ENCODE results near the gene TFR2. TPM values are rescaled to one million over a fixed set of nuclear protein-coding genes. Genes with fewer than 3 reads are reported as not detected.

Gene TFR2
- total RNA-seq: under 1 TPM in 2 of 4 donors, not detected in 2; 0.17 to 0.32 TPM

DNA sequence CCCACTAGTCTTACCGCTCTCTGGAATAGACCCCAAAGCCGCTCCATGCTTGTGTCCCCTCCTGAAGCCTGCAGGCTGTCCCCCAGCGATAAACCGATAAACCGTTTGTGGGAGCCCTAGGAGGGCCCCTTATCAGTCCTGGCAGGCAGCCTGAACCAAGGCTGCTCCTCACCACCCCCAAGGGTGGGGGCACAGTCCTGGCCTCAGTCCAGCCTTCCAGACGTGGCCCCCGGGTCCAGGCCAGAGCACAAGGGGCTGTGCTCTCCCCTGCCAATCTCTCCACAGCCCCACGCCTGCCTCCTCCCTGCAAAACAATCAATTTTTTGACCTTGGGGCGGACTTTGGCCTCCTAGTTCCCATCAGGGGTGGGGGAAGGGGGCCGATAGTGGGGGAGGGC is at the start of gene TFR2:
Gene TFR2 (minus strand): TSS at position 90 of the 397 bp plus-strand sequence. CDS start 43 bp downstream, at position 47.
- no peak for TF ChIP-seq POLR2A (IDR thresholded peaks at IDR 0.05; ENCODE audit: low read depth)
- TF ChIP-seq, protein P1, sequence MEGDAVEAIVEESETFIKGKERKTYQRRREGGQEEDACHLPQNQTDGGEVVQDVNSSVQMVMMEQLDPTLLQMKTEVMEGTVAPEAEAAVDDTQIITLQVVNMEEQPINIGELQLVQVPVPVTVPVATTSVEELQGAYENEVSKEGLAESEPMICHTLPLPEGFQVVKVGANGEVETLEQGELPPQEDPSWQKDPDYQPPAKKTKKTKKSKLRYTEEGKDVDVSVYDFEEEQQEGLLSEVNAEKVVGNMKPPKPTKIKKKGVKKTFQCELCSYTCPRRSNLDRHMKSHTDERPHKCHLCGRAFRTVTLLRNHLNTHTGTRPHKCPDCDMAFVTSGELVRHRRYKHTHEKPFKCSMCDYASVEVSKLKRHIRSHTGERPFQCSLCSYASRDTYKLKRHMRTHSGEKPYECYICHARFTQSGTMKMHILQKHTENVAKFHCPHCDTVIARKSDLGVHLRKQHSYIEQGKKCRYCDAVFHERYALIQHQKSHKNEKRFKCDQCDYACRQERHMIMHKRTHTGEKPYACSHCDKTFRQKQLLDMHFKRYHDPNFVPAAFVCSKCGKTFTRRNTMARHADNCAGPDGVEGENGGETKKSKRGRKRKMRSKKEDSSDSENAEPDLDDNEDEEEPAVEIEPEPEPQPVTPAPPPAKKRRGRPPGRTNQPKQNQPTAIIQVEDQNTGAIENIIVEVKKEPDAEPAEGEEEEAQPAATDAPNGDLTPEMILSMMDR (IDR thresholded peaks at IDR 0.05): no peak
- WGBS: 48% methylated on average over 7 of the region's 10 CpGs
- Histone ChIP-seq H3K27me3 (peaks cover 0 to 68% (median 3%) of the 10 kb centered on the region in 4 donors), H3K27ac (replicated peaks in 1 of 4) (no peak within 1 kb of the TSS), H3K36me3 (no peaks in the 10 kb centered on the region), H3K4me1 (no peaks in the 10 kb centered on the region), H3K4me3 (no peak within 1 kb of the TSS), H3K9me3 (no peaks in the 10 kb centered on the region)
- no peak for DNase-seq (ENCODE audit: extremely low spot score)
- intact Hi-C loops (cut with DNase I): no loop called here

DNA sequence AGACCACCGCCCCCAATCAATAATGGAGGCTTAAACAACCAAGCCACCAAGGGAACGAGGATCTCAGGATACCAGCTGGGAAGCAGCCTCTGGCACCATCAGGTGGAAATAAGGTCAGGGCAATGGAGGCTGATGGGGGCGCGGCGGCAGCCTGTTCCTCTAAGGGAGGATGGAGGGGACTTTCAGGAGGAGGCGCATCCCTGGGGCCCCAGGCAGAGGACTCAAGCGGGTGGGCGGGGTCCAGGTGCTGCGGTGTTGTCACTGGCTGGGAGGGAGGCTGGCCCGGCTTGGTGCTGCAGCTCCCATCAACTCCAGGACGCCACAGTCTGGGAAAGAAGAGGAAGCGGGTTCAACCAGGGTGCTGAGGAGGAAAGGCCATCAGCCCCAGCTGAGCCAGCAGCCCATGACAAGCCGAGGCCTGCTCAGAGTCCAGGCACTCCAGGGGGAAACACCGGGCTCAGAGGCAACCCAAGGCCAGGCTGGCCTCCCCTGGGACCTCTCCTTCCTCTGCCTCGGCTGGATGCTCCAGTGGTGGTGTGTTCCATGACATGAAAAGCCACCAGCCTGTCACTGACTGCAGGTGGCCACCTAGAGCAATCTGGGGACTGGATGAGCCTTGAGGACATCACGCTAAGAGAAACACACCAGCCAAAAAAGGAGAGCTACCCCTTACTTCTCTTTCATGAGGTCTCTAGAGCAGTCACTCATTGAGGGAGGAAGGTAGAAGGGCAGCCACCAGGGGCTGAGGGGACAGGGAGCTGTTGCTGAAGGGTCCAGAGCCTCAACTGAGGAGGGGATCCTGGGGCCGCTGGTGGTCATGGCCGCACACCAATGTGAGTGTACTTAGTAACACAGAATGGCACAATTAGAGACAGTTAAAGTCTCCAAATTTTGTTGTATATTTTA is 48.1 kb upstream of the TFR2 start:
- Histone ChIP-seq H3K9me3 (no peaks in the 10 kb centered on the region), H3K27me3 (no peaks in the 10 kb centered on the region), H3K4me1 (peaks cover 53 to 71% (median 61%) of the 10 kb centered on the region in 4 donors), H3K36me3 (peaks cover 38 to 57% (median 53%) of the 10 kb centered on the region in 4 donors), H3K27ac (replicated peaks in 1 of 4) (no peak overlapping the region), H3K4me3 (no peak overlapping the region)
- intact Hi-C loops (cut with DNase I): loop anchor here (5.0 to 10.0 kb wide), 3 partner anchors 87 to 215 kb away; partner anchors contain the start of genes PCOLCE and TSC22D4
- WGBS: 89% methylated on average over 17 of the region's 18 CpGs
- TF ChIP-seq EP300 (IDR thresholded peaks at IDR 0.05): no peak
- TF ChIP-seq POLR2A (IDR thresholded peaks at IDR 0.05; ENCODE audit: low read depth): no peak
- no peak for TF ChIP-seq POLR2AphosphoS5 (IDR thresholded peaks at IDR 0.05)
- TF ChIP-seq, protein P1 (IDR thresholded peaks at IDR 0.05): no peak
- no peak for DNase-seq (ENCODE audit: extremely low spot score)

- H3K27me3 ChIP-seq: no peaks in the 10 kb centered on the region
- H3K27ac ChIP-seq (replicated peaks in 1 of 4): no peak overlapping the region
- TF ChIP-seq POLR2A (IDR thresholded peaks at IDR 0.05; ENCODE audit: low read depth) (no peak), POLR2AphosphoS5 (IDR thresholded peaks at IDR 0.05) (no peak), EP300 (IDR thresholded peaks at IDR 0.05) (no peak)
- TF ChIP-seq, protein P1 (IDR thresholded peaks at IDR 0.05): no peak
- no peak for DNase-seq (ENCODE audit: extremely low spot score)
- peaks cover 47 to 68% (median 64%) of the 10 kb centered on the region in 4 donors for H3K36me3 ChIP-seq
- H3K4me3 ChIP-seq: no peak overlapping the region
- H3K4me1 ChIP-seq: peaks cover 53 to 67% (median 59%) of the 10 kb centered on the region in 4 donors
- no peaks in the 10 kb centered on the region for H3K9me3 ChIP-seq
- WGBS: 80% methylated on average over 15 of the region's 16 CpGs
- intact Hi-C loops (cut with DNase I): no loop called here
Measured at GRCh38 chr7:100688326-100688860, 47.0 kb upstream of the TFR2 start.

GRCh38 chr7:100687751-100688300 is 46.5 kb upstream of the TFR2 start:
- no peaks in the 10 kb centered on the region for H3K27me3 ChIP-seq
- peaks cover 51 to 62% (median 53%) of the 10 kb centered on the region in 4 donors for H3K4me1 ChIP-seq
- no peak overlapping the region for H3K4me3 ChIP-seq
- H3K9me3 ChIP-seq: no peaks in the 10 kb centered on the region
- H3K27ac ChIP-seq (replicated peaks in 1 of 4): no peak overlapping the region
- TF ChIP-seq EP300 (IDR thresholded peaks at IDR 0.05) (no peak), POLR2AphosphoS5 (IDR thresholded peaks at IDR 0.05) (no peak)
- TF ChIP-seq, protein P1 (IDR thresholded peaks at IDR 0.05): no peak
- DNase-seq (ENCODE audit: extremely low spot score): no peak
- intact Hi-C loops (cut with DNase I): no loop called here
- WGBS: 82% methylated on average over 21 of the region's 25 CpGs
- peaks cover 53 to 74% (median 70%) of the 10 kb centered on the region in 4 donors for H3K36me3 ChIP-seq
